Smooth muscle cell (in vitro differentiated cells): ENCODE measurements around the gene ESYT1. TPM values are rescaled to one million over a fixed set of nuclear protein-coding genes. Genes with fewer than 3 reads are reported as not detected.

Source experiments
- DNase-seq: peaks from one replicate; lab custom pipeline; 2025; ENCODE audit not compliant: unreplicated experiment; lab: John Stamatoyannopoulos, UW
- H2AFZ ChIP-seq: fragments of 200-600 bp; sonication (generic); 2 replicates; pipeline ENCODE4 v1.6.0; 2016; ENCODE audit warnings: antibody characterized with exemption, low read depth, mild to moderate bottlenecking
- H3F3A ChIP-seq: fragments of 200-600 bp; sonication (generic); 2 replicates; pipeline ENCODE4 v1.6.0; 2017; ENCODE audit warnings: antibody characterized with exemption, low read depth
- H3K27ac ChIP-seq: fragments of 200-600 bp; sonication (generic); 2 replicates; pipeline ENCODE4 v1.5.1; 2016; ENCODE audit warnings: low read depth, mild to moderate bottlenecking
- H3K27me3 ChIP-seq: fragments of 200-600 bp; sonication (generic); 2 replicates; pipeline ENCODE4 v1.6.1; 2016; ENCODE audit warnings: low read depth, mild to moderate bottlenecking
- H3K36me3 ChIP-seq: fragments of 200-600 bp; sonication (generic); 2 replicates; pipeline ENCODE4 v1.5.1; 2016; ENCODE audit warnings: low read depth
- H3K4me1 ChIP-seq: fragments of 200-600 bp; sonication (generic); 2 replicates; pipeline ENCODE4 v1.5.1; 2016; ENCODE audit warnings: low read depth
- H3K4me2 ChIP-seq: fragments of 200-600 bp; sonication (generic); 2 replicates; pipeline ENCODE4 v1.6.0; 2016; ENCODE audit warnings: mild to moderate bottlenecking
- H3K4me3 ChIP-seq: fragments of 200-600 bp; sonication (generic); 2 replicates; pipeline ENCODE4 v1.5.1; 2016; ENCODE audit warnings: mild to moderate bottlenecking
- H3K79me2 ChIP-seq: fragments of 200-600 bp; sonication (generic); 2 replicates; pipeline ENCODE4 v1.6.0; 2016; ENCODE audit warnings: low read depth, mild to moderate bottlenecking
- H3K9ac ChIP-seq: fragments of 200-600 bp; sonication (generic); 2 replicates; pipeline ENCODE4 v1.6.0; 2016; ENCODE audit warnings: low read depth
- H3K9me3 ChIP-seq: fragments of 200-600 bp; sonication (generic); replicated peaks from 2 replicates; pipeline ENCODE4 v1.5.1; 2016; ENCODE audit warnings: low read depth
- H4K20me1 ChIP-seq: fragments of 200-600 bp; sonication (generic); 2 replicates; pipeline ENCODE4 v1.6.0; 2016; ENCODE audit warnings: low read depth
- CTCF ChIP-seq: fragments of 200-600 bp; sonication (generic); IDR thresholded peaks from 2 replicates; pipeline ENCODE4 v1.5.1; 2017; ENCODE audit warnings: borderline replicate concordance, mild to moderate bottlenecking, antibody characterized with exemption; ENCODE audit not compliant: insufficient read depth, poor library complexity, severe bottlenecking
- WGBS: methylation state at CpG from one replicate; pipeline ENCODE4 v1.1.7; 2016; ENCODE audit warnings: low lambda C conversion rate; 5-methylcytosine and 5-hydroxymethylcytosine counted together
- polyA plus RNA-seq: library from polyadenylated mRNA; unstranded; fragments of >200 nt; fragmentation: Nextera tagmentation; extraction: Ambion mirVana; gene quantifications from 2 replicates; pipeline ENCODE4 v1.2.1, GENCODE V29; 2016
- total RNA-seq: library from RNA; depleted of rRNA; stranded (reverse); fragments of >200 nt; gene quantifications from 2 replicates; pipeline ENCODE4 v1.2.3, GENCODE V29; 2014

ESYT1 gene
- total and polyA plus RNA-seq, 2 experiments from 2014 or later = 69.5 to 76.0 TPM

- peaks cover 10% of the 10 kb centered on the region for H3K27me3 ChIP-seq
- H3K27ac ChIP-seq = no peak overlapping the region
- H3K79me2 ChIP-seq = no peaks in the 10 kb centered on the region
- 97% methylated on average over 2 of the region's 2 CpGs for WGBS
- peaks cover 3% of the 10 kb centered on the region for H3K4me1 ChIP-seq
- no peak overlapping the region for H3K4me2 ChIP-seq
- no peak for TF ChIP-seq CTCF
- peak overlapping the region; percentile 56 for H3K4me3 ChIP-seq
- DNase-seq = no peak
- no peak overlapping the region for H2AFZ ChIP-seq
- H4K20me1 ChIP-seq = no peaks in the 10 kb centered on the region
- no peaks in the 10 kb centered on the region for H3F3A ChIP-seq
- no peaks in the 10 kb centered on the region for H3K36me3 ChIP-seq
- H3K9me3 ChIP-seq = no peaks in the 10 kb centered on the region
- no peak overlapping the region for H3K9ac ChIP-seq
Observed at GRCh38 chr12:56082382-56082781, 45.7 kb upstream of the ESYT1 start.

GRCh38 chr12:56082967-56083366 lies 45.1 kb upstream of the ESYT1 start:
- TF ChIP-seq CTCF = no peak
- Histone ChIP-seq H2AFZ (no peak overlapping the region), H3F3A (no peaks in the 10 kb centered on the region), H3K9ac (no peak overlapping the region), H4K20me1 (no peaks in the 10 kb centered on the region), H3K27ac (no peak overlapping the region), H3K79me2 (no peaks in the 10 kb centered on the region), H3K4me3 (no peak overlapping the region), H3K4me1 (peaks cover 3% of the 10 kb centered on the region), H3K4me2 (no peak overlapping the region), H3K36me3 (no peaks in the 10 kb centered on the region), H3K9me3 (no peaks in the 10 kb centered on the region), H3K27me3 (peaks cover 10% of the 10 kb centered on the region)
- 90% methylated on average over 3 of the region's 3 CpGs for WGBS
- no peak for DNase-seq

- Histone ChIP-seq H3K27me3 (peaks cover 10% of the 10 kb centered on the region), H3K9ac (no peak overlapping the region), H2AFZ (no peak overlapping the region), H3K4me3 (no peak overlapping the region), H3K36me3 (no peaks in the 10 kb centered on the region), H3F3A (no peaks in the 10 kb centered on the region), H3K9me3 (no peaks in the 10 kb centered on the region), H4K20me1 (no peaks in the 10 kb centered on the region), H3K4me2 (no peak overlapping the region), H3K4me1 (peaks cover 3% of the 10 kb centered on the region), H3K79me2 (no peaks in the 10 kb centered on the region), H3K27ac (no peak overlapping the region)
- TF ChIP-seq CTCF = peak; percentile 26
- DNase-seq = no peak
- WGBS = 87% methylated on average over 15 of the region's 15 CpGs
Observed at GRCh38 chr12:56084958-56085543, 43.0 kb upstream of the ESYT1 start.

- DNase-seq = no peak
- Histone ChIP-seq H3F3A (no peaks in the 10 kb centered on the region), H3K36me3 (no peaks in the 10 kb centered on the region), H3K9ac (no peak overlapping the region), H3K4me2 (no peak overlapping the region), H3K4me1 (peaks cover 3% of the 10 kb centered on the region), H3K27ac (no peak overlapping the region), H3K79me2 (no peaks in the 10 kb centered on the region), H3K27me3 (peaks cover 2% of the 10 kb centered on the region), H3K4me3 (no peak overlapping the region), H2AFZ (no peak overlapping the region), H3K9me3 (no peaks in the 10 kb centered on the region), H4K20me1 (no peaks in the 10 kb centered on the region)
- no peak for TF ChIP-seq CTCF
- WGBS = 85% methylated on average over 3 of the region's 3 CpGs
Observed at GRCh38 chr12:56086096-56086495, 42.0 kb upstream of the ESYT1 start.
